Tibial nerve (tissue), 4 donors: ENCODE results near the gene PPFIA2. TPM values are rescaled to one million over a fixed set of nuclear protein-coding genes. Genes with fewer than 3 reads are reported as not detected.

Experiments
- DNase-seq, 2 donors: peaks; one replicate each; pipeline ENCODE4 v3.0.0-alpha.2; 2019; ENCODE audit warnings: low spot score in 2 of 2
- H3K27ac ChIP-seq, 4 donors: fragments of 200-600 bp; sonication (generic) in 3 of 4; one replicate each; pipeline ENCODE4 v1.5.1; 2017 to 2019; ENCODE audit warnings: mild to moderate bottlenecking in 1 of 4
- H3K27me3 ChIP-seq, 2 donors: fragments of 200-600 bp; sonication (generic) in 1 of 2; one replicate each; pipeline versions ENCODE4 v1.5.1 to v1.6.0; 2017 to 2019
- H3K36me3 ChIP-seq, 3 donors: fragments of 200-600 bp; sonication (generic); one replicate each; pipeline ENCODE4 v1.5.1; 2018 to 2019
- H3K4me1 ChIP-seq, 4 donors: fragments of 200-600 bp; sonication (generic) in 3 of 4; one replicate each; pipeline ENCODE4 v1.5.1; 2017 to 2019
- H3K4me3 ChIP-seq, 4 donors: fragments of 200-600 bp; sonication (generic) in 3 of 4; one replicate each; pipeline ENCODE4 v1.5.1; 2017 to 2019; ENCODE audit warnings: mild to moderate bottlenecking in 1 of 4, moderate library complexity in 1 of 4
- H3K9me3 ChIP-seq, 4 donors: fragments of 200-600 bp; sonication (generic) in 3 of 4; one replicate each; pipeline ENCODE4 v1.5.1; 2017 to 2019
- EP300 ChIP-seq, 2 donors: sonication (generic); formaldehyde crosslinking; IDR thresholded peaks; one replicate each; pipeline ENCODE4 v1.6.1; 2017; ENCODE audit warnings: antibody characterized with exemption in 2 of 2, mild to moderate bottlenecking in 1 of 2
- POLR2A ChIP-seq, 2 donors: fragments of 450-650 bp; IDR thresholded peaks; one replicate each; pipeline ENCODE4 v1.6.1; 2017; ENCODE audit warnings: antibody characterized with exemption in 2 of 2, mild to moderate bottlenecking in 2 of 2, moderate library complexity in 2 of 2
- WGBS, 2 donors: methylation state at CpG; one replicate each; pipeline ENCODE4 v1.1.5; 2018; 5-methylcytosine and 5-hydroxymethylcytosine counted together
- total RNA-seq, 4 donors: library from RNA; depleted of rRNA; stranded (reverse); fragments of >200 nt; gene quantifications; one replicate each; pipeline ENCODE4 v1.1.0, GENCODE V29; 2016
- TF ChIP-seq, protein P1 (sequence below), 5 experiments: fragments of 200-600 bp in 3 of 5; fragments of 450-650 bp in 2 of 5; sonication (generic) in 3 of 5; IDR thresholded peaks; one replicate each; pipeline ENCODE4 v1.5.1; 2016 to 2019; ENCODE audit warnings: antibody characterized with exemption in 5 of 5, mild to moderate bottlenecking in 3 of 5, moderate library complexity in 2 of 5

PPFIA2 gene
- total RNA-seq, 4 donors from 2014 or later: 5.5 to 20.3 (median 13.2) TPM

DNA sequence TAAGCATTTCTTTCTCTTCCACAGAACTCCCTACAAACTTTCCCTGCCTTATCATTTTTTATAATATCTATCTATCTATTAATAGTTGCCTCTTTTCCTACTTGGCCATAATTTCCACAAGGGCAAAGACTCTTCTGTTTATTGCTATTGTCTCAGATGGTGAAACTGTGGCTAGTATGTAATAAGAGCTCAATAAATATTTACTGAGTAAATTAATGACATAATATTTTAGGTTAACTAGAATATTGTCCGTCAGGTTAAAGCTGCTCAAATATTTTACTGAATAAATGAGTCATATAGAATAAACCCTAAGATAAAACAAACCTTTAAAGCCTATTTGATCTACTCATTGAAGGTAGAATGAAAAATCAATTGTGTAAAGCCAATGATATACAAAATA lies 240.5 kb downstream of the PPFIA2 start:
- Histone ChIP-seq H3K27me3 (no peaks in the 10 kb centered on the region), H3K9me3 (no peaks in the 10 kb centered on the region), H3K27ac (no peak overlapping the region), H3K4me1 (no peaks in the 10 kb centered on the region), H3K4me3 (no peak overlapping the region), H3K36me3 (no peaks in the 10 kb centered on the region)
- no peak for DNase-seq
- TF ChIP-seq EP300 (IDR thresholded peaks at IDR 0.05): no peak
- no peak for TF ChIP-seq POLR2A (IDR thresholded peaks at IDR 0.05)
- TF ChIP-seq, protein P1, sequence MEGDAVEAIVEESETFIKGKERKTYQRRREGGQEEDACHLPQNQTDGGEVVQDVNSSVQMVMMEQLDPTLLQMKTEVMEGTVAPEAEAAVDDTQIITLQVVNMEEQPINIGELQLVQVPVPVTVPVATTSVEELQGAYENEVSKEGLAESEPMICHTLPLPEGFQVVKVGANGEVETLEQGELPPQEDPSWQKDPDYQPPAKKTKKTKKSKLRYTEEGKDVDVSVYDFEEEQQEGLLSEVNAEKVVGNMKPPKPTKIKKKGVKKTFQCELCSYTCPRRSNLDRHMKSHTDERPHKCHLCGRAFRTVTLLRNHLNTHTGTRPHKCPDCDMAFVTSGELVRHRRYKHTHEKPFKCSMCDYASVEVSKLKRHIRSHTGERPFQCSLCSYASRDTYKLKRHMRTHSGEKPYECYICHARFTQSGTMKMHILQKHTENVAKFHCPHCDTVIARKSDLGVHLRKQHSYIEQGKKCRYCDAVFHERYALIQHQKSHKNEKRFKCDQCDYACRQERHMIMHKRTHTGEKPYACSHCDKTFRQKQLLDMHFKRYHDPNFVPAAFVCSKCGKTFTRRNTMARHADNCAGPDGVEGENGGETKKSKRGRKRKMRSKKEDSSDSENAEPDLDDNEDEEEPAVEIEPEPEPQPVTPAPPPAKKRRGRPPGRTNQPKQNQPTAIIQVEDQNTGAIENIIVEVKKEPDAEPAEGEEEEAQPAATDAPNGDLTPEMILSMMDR (IDR thresholded peaks at IDR 0.05): no peak
- WGBS, 2 donors: 87 to 94% methylated on average over 1 of the region's 1 CpG

DNA sequence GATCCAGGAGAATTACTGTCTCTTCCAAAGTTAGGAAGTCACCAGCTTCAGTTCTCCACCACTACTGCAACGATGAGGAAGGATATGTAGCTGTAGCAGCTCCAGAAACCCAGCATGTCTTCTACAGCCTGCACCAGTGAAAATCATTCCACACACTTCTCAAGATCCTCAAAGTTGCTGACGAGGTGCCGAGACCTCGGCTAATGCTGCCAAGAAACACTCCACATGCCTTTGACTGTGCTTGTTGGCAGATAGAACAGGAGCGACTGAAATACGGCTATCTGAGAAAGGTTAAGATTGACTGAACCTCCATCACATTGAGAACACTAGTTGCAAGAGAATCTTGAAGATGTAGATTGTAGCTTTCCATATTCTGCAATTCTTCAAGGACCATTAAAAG lies 241.9 kb downstream of the PPFIA2 start:
- WGBS, 2 donors: 89 to 96% methylated on average over 6 of the region's 6 CpGs
- TF ChIP-seq EP300 (IDR thresholded peaks at IDR 0.05) (no peak), POLR2A (IDR thresholded peaks at IDR 0.05) (no peak)
- TF ChIP-seq, protein P1 (IDR thresholded peaks at IDR 0.05): no peak
- Histone ChIP-seq H3K9me3 (no peaks in the 10 kb centered on the region), H3K27me3 (no peaks in the 10 kb centered on the region), H3K27ac (no peak overlapping the region), H3K36me3 (no peaks in the 10 kb centered on the region), H3K4me3 (no peak overlapping the region), H3K4me1 (no peaks in the 10 kb centered on the region)
- no peak for DNase-seq

DNA sequence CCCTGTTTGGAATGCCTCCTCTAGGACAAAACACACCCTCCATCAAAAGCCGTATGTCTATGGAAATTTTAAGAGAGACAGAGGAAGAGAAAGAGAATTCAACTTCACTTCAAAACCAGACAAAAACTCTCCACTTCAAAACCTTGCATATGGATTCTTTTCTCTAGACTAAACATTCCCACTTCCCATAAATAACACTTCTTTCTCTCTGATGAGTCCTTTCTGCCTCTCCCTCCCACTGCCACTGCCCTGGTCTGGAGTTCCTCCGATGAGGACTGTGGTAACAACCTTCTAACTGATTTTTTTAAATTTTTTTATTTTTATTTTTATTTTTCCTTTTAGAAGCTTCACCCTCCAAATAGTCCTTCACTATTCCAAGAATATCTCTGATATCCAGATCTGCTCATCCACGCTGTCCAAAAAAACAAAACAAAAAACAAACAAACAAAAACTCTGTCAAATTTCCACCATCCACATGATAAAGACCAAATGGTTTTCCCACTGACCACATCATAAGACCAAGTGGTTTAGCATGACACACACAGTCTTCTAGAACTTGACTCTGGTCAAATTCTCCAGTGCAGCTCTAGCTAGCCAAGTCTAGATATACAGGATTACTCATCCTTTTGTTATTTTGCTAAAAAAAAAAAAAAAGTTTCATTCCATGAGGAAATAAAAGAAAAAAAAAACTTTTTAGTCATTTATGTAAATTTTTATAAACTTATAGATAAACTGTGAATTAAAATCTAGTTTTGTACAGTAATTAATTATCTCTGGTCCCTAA lies 256.0 kb downstream of the PPFIA2 start:
- TF ChIP-seq EP300 (IDR thresholded peaks at IDR 0.05) (no peak), POLR2A (IDR thresholded peaks at IDR 0.05) (no peak)
- TF ChIP-seq, protein P1 (IDR thresholded peaks at IDR 0.05): no peak
- no peaks in the 10 kb centered on the region for H3K4me1 ChIP-seq
- no peaks in the 10 kb centered on the region for H3K27me3 ChIP-seq
- H3K27ac ChIP-seq: no peak overlapping the region
- no peaks in the 10 kb centered on the region for H3K36me3 ChIP-seq
- no peak for DNase-seq
- no peaks in the 10 kb centered on the region for H3K9me3 ChIP-seq
- 67 to 72% methylated on average over 3 of the region's 3 CpGs for WGBS, 2 donors
- H3K4me3 ChIP-seq: no peak overlapping the region

DNA sequence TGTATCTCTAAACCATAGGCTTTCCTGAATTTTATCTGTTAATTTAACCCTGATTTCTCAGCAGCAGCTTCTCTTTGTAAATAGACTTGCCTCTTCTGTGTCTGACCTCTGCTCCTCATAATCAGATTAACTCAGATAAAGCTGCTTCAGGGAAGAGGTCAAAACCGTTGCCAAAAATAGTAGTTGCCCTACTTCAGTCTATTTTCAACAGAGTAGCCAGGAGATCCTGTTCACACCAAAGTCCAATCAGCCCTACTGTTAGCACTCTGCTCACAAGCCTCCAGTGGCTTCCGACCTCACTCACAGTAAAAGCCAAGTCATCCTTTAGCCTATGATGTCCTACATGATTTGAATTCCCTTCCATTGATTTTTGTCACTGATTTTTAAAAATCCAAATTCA lies 258.4 kb downstream of the PPFIA2 start:
- 60 to 63% methylated on average over 2 of the region's 2 CpGs for WGBS, 2 donors
- TF ChIP-seq EP300 (IDR thresholded peaks at IDR 0.05): no peak
- TF ChIP-seq POLR2A (IDR thresholded peaks at IDR 0.05): no peak
- TF ChIP-seq, protein P1 (IDR thresholded peaks at IDR 0.05): no peak
- Histone ChIP-seq H3K4me3 (no peak overlapping the region), H3K9me3 (no peaks in the 10 kb centered on the region), H3K36me3 (no peaks in the 10 kb centered on the region), H3K4me1 (no peaks in the 10 kb centered on the region), H3K27me3 (no peaks in the 10 kb centered on the region), H3K27ac (no peak overlapping the region)
- no peak for DNase-seq

DNA sequence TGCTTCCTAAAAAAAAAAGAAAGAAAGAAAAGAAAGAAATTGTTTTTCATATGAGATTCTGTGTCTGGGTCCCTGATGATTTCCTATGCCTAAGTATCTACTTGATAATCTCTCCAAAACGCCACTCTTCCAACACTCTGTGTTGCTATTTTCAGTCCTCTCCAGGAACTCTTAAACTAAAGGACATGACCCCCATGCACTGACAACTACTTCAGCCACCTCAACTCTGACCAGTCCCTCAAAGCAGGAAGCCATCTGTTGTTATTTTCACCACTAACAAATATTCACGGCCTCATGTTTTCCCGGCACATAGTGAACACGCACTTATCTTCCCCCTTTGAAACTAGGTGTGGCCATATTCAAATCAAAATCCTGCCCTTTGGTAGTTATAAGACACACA lies 259.3 kb downstream of the PPFIA2 start:
- DNase-seq: no peak
- WGBS, 2 donors: 45 to 64% methylated on average over 4 of the region's 4 CpGs
- no peaks in the 10 kb centered on the region for H3K27me3 ChIP-seq
- H3K4me1 ChIP-seq: no peaks in the 10 kb centered on the region
- no peaks in the 10 kb centered on the region for H3K36me3 ChIP-seq
- no peak overlapping the region for H3K4me3 ChIP-seq
- H3K9me3 ChIP-seq: no peaks in the 10 kb centered on the region
- TF ChIP-seq, protein P1 (IDR thresholded peaks at IDR 0.05): no peak
- no peak for TF ChIP-seq EP300 (IDR thresholded peaks at IDR 0.05)
- no peak for TF ChIP-seq POLR2A (IDR thresholded peaks at IDR 0.05)
- H3K27ac ChIP-seq: no peak overlapping the region
